Adrenal gland (tissue), 5 donors: Measurements from ENCODE around the gene PTPRN2.

Experiments
- CTCF ChIP-seq, 6 experiments: fragments of 450-650 bp in 4 of 6; fragments of 200-600 bp in 2 of 6; sonication (generic) in 1 of 6; IDR thresholded peaks; 1 replicate in 5 of 6; 2 replicates in 1 of 6; pipeline versions ENCODE4 v1.5.1 to v1.8.0; 2016 to 2021; ENCODE audit warnings: antibody characterized with exemption in 6 of 6, mild to moderate bottlenecking in 2 of 6, moderate library complexity in 1 of 6
- POLR2A ChIP-seq, 2 donors: fragments of 450-650 bp; IDR thresholded peaks; one replicate each; pipeline ENCODE4 v1.6.1; 2017; ENCODE audit warnings: antibody characterized with exemption in 2 of 2, mild to moderate bottlenecking in 2 of 2, moderate library complexity in 1 of 2
- donor health status: DM: no; HTN: no; CAD: no.

GRCh38 chr7:158388072-158388471 lies 199.6 kb downstream of the PTPRN2 start:
- TF ChIP-seq CTCF (IDR thresholded peaks at IDR 0.05) (no peak), POLR2A (IDR thresholded peaks at IDR 0.05) (no peak)
